T-cell (primary cell): ENCODE results near the gene EZR. TPM values are rescaled to one million over a fixed set of nuclear protein-coding genes. Genes with fewer than 3 reads are reported as not detected.

Experiments
- ATAC-seq, 4 experiments: fragments of 200-7000 bp in 3 of 4; fragments of 150-1000 bp in 1 of 4; cut with Tn5 transposase; replicated peaks in 1 of 4; 1 replicate in 3 of 4; 2 replicates in 1 of 4; pipeline ENCODE4 v1.10.0; 2021; ENCODE audit warnings: moderate library complexity in 3 of 4, mild to moderate bottlenecking in 2 of 4, moderate number of reproducible peaks in 1 of 4
- CTCF ChIA-PET, 2 donors: fragments of 300-600 bp; sonication (Branson Sonifier 250); formaldehyde crosslinking; loops; one replicate each; lab custom pipeline; 2022; ENCODE audit warnings: antibody characterized with exemption in 2 of 2; lab: Charles Lee
- POLR2A ChIA-PET, 2 donors: fragments of 300-600 bp; sonication (Branson Sonifier 250); formaldehyde crosslinking; loops; one replicate each; lab custom pipeline; 2022; ENCODE audit warnings: antibody characterized with exemption in 2 of 2; lab: Charles Lee
- DNase-seq, 35 experiments: peaks; one replicate each; pipeline versions ENCODE4 v3.0.0 to v3.0.0-alpha.2; 2013 to 2023
- H3K27ac ChIP-seq: one replicate; pipeline ENCODE4 v1.5.1; 2013; ENCODE audit warnings: low read length
- H3K27me3 ChIP-seq, 2 experiments: replicated peaks in 1 of 2; 1 replicate in 1 of 2; 2 replicates in 1 of 2; pipeline versions ENCODE4 v1.6.1 to v1.7.0; 2013; ENCODE audit warnings: low read length in 1 of 2, mixed read lengths in 1 of 2; ENCODE audit not compliant: control insufficient read depth in 2 of 2, insufficient read depth in 2 of 2; ENCODE audit errors: extremely low read depth in 1 of 2
- H3K36me3 ChIP-seq, 2 donors: 1 replicate in 1 of 2; 2 replicates in 1 of 2; pipeline versions ENCODE4 v1.6.1 to v1.7.0; 2013; ENCODE audit warnings: low read length in 1 of 2; ENCODE audit not compliant: control insufficient read depth in 2 of 2, insufficient read depth in 1 of 2; ENCODE audit errors: extremely low read depth in 1 of 2
- H3K4me1 ChIP-seq, 2 experiments: 1 replicate in 1 of 2; 2 replicates in 1 of 2; pipeline versions ENCODE4 v1.6.1 to v1.7.0; 2013; ENCODE audit warnings: low read length in 2 of 2, mixed read lengths in 1 of 2; ENCODE audit not compliant: insufficient read depth in 2 of 2, control insufficient read depth in 1 of 2; ENCODE audit errors: extremely low read depth in 1 of 2
- H3K4me3 ChIP-seq, 2 donors: 1 replicate in 1 of 2; 2 replicates in 1 of 2; pipeline versions ENCODE4 v1.5.1 to v1.7.0; 2013; ENCODE audit warnings: mild to moderate bottlenecking in 2 of 2, low read length in 1 of 2, moderate library complexity in 1 of 2; ENCODE audit not compliant: control insufficient read depth in 1 of 2; ENCODE audit errors: extremely low read depth in 1 of 2
- H3K9me3 ChIP-seq: 2 replicates; pipeline ENCODE4 v1.7.0; 2013
- H3K27ac Mint-ChIP-seq, 2 donors: one replicate each; pipeline ENCODE4 v1.8.0; 2020 to 2021; ENCODE audit warnings: mild to moderate bottlenecking in 2 of 2, mixed read lengths in 2 of 2
- H3K27me3 Mint-ChIP-seq, 2 donors: one replicate each; pipeline ENCODE4 v1.8.0; 2021 to 2022; ENCODE audit warnings: mixed read lengths in 2 of 2
- H3K36me3 Mint-ChIP-seq: one replicate; pipeline ENCODE4 v1.8.0; 2021; ENCODE audit warnings: mixed read lengths
- H3K4me1 Mint-ChIP-seq, 3 donors: one replicate each; pipeline ENCODE4 v1.8.0; 2020 to 2022; ENCODE audit warnings: mixed read lengths in 3 of 3, mild to moderate bottlenecking in 1 of 3
- H3K4me3 Mint-ChIP-seq, 3 donors: one replicate each; pipeline ENCODE4 v1.8.0; 2020 to 2022; ENCODE audit warnings: mild to moderate bottlenecking in 3 of 3, mixed read lengths in 3 of 3, moderate library complexity in 3 of 3
- H3K9me3 Mint-ChIP-seq, 3 donors: one replicate each; pipeline ENCODE4 v1.8.0; 2020 to 2022; ENCODE audit warnings: mixed read lengths in 3 of 3
- WGBS: methylation state at CpG from one replicate; pipeline ENCODE4 v1.1.5; 2013; ENCODE audit warnings: missing lambda C conversion rate; ENCODE audit not compliant: insufficient coverage; 5-methylcytosine and 5-hydroxymethylcytosine counted together
- total RNA-seq, 35 experiments: library from RNA in 6 of 35; stranded (reverse) in 6 of 35; fragments of 120-200 nt in 1 of 35; gene quantifications; one replicate each; pipeline versions ENCODE4 v1.2.1 to v1.2.4 and lab custom pipeline; 2013 to 2026

EZR gene
- total RNA-seq, 5 donors from 2014 or later (not counting 1 experiment from before 2014, with no cell fraction given), result 176 to 286 (median 272) TPM

- ATAC-seq, result peak in 2 of 4 experiments; percentile 10 to 14
- H3K27me3 Mint-ChIP-seq, result no peaks in the 10 kb centered on the region
- CTCF ChIA-PET, result interaction anchor here in 1 of 2 donors (0.6 kb wide), 1 partner anchor 216 kb away, joined by 4 read pairs; no protein-coding TSS in a partner anchor
- no peaks in the 10 kb centered on the region for H3K9me3 ChIP-seq
- 98% methylated on average over 9 of the region's 14 CpGs for WGBS
- peaks cover 47% of the 10 kb centered on the region for H3K36me3 Mint-ChIP-seq
- no peak overlapping the region for H3K4me3 Mint-ChIP-seq
- H3K36me3 ChIP-seq, result peaks cover 10 to 79% of the 10 kb centered on the region in 2 donors
- peaks cover 0 to 8% (median 0%) of the 10 kb centered on the region in 3 donors for H3K4me1 Mint-ChIP-seq
- no peaks in the 10 kb centered on the region for H3K4me1 ChIP-seq
- H3K27ac Mint-ChIP-seq, result peak overlapping the region; percentile 47 to 66
- DNase-seq, result no peak
- POLR2A ChIA-PET, result interaction anchor here in 1 of 2 donors (1.0 kb wide), 1 partner anchor 25 kb away, joined by 3 read pairs; no protein-coding TSS in a partner anchor
- no peaks in the 10 kb centered on the region for H3K27me3 ChIP-seq
- no peaks in the 10 kb centered on the region for H3K9me3 Mint-ChIP-seq
- no peak overlapping the region for H3K27ac ChIP-seq
- H3K4me3 ChIP-seq, result no peak overlapping the region
Measured at GRCh38 chr6:158764183-158764849, 54.9 kb downstream of the EZR start.

- ATAC-seq (no peak), DNase-seq (peak in 1 of 35 experiments; percentile 13)
- ChIA-PET POLR2A (interaction anchor here in 1 of 2 donors (1.0 kb wide), 1 partner anchor 25 kb away, joined by 3 read pairs; no protein-coding TSS in a partner anchor), CTCF (interaction anchor here (0.6 kb wide), 2 partner anchors 17 to 66 kb away, joined by 4 to 7 read pairs; no protein-coding TSS in a partner anchor)
- WGBS, result 100% methylated on average over 3 of the region's 11 CpGs
- Histone ChIP-seq H3K4me3 (no peak overlapping the region), H3K27ac (no peak overlapping the region), H3K4me1 (no peaks in the 10 kb centered on the region), H3K36me3 (peaks cover 10 to 73% of the 10 kb centered on the region in 2 donors), H3K9me3 (no peaks in the 10 kb centered on the region), H3K27me3 (no peaks in the 10 kb centered on the region)
- Mint-ChIP-seq H3K9me3 (no peaks in the 10 kb centered on the region), H3K27ac (peak overlapping the region in 1 of 2 donors; percentile 66), H3K27me3 (no peaks in the 10 kb centered on the region), H3K4me1 (peaks cover 0 to 8% (median 0%) of the 10 kb centered on the region in 3 donors), H3K36me3 (peaks cover 49% of the 10 kb centered on the region), H3K4me3 (no peak overlapping the region)
Measured at GRCh38 chr6:158763434-158764182, 55.6 kb downstream of the EZR start.

- no peaks in the 10 kb centered on the region for H3K27me3 ChIP-seq
- no peaks in the 10 kb centered on the region for H3K9me3 Mint-ChIP-seq
- peaks cover 0 to 8% (median 0%) of the 10 kb centered on the region in 3 donors for H3K4me1 Mint-ChIP-seq
- peaks cover 46% of the 10 kb centered on the region for H3K36me3 Mint-ChIP-seq
- no peak for DNase-seq
- no peak overlapping the region for H3K4me3 Mint-ChIP-seq
- 99% methylated on average over 9 of the region's 12 CpGs for WGBS
- no peaks in the 10 kb centered on the region for H3K9me3 ChIP-seq
- H3K27me3 Mint-ChIP-seq, result no peaks in the 10 kb centered on the region
- CTCF ChIA-PET, result interaction anchor here (0.6 kb wide), 2 partner anchors 17 to 65 kb away, joined by 4 to 7 read pairs; no protein-coding TSS in a partner anchor
- H3K36me3 ChIP-seq, result peaks cover 10 to 70% of the 10 kb centered on the region in 2 donors
- no peak overlapping the region for H3K4me3 ChIP-seq
- H3K27ac ChIP-seq, result no peak overlapping the region
- peak overlapping the region; percentile 17 to 23 for H3K27ac Mint-ChIP-seq
- no peaks in the 10 kb centered on the region for H3K4me1 ChIP-seq
- no peak for ATAC-seq
- POLR2A ChIA-PET, result no interaction called here
Measured at GRCh38 chr6:158762787-158763433, 56.3 kb downstream of the EZR start.

GRCh38 chr6:158761746-158762145, 57.4 kb downstream of the EZR start:
- Mint-ChIP-seq H3K9me3 (no peaks in the 10 kb centered on the region), H3K36me3 (peaks cover 44% of the 10 kb centered on the region), H3K4me1 (peaks cover 0 to 4% (median 0%) of the 10 kb centered on the region in 3 donors), H3K27me3 (no peaks in the 10 kb centered on the region), H3K27ac (peak overlapping the region; percentile 4 to 71), H3K4me3 (no peak overlapping the region)
- ATAC-seq (no peak), DNase-seq (no peak)
- ChIA-PET POLR2A (interaction anchor here in 1 of 2 donors (0.7 kb wide), 1 partner anchor 40 kb away, joined by 3 read pairs; no protein-coding TSS in a partner anchor), CTCF (no interaction called here)
- 97% methylated on average over 7 of the region's 10 CpGs for WGBS
- Histone ChIP-seq H3K4me3 (no peak overlapping the region), H3K36me3 (peaks cover 4 to 68% of the 10 kb centered on the region in 2 donors), H3K4me1 (no peaks in the 10 kb centered on the region), H3K27ac (no peak overlapping the region), H3K9me3 (no peaks in the 10 kb centered on the region), H3K27me3 (no peaks in the 10 kb centered on the region)

GRCh38 chr6:158760618-158761250, 58.4 kb downstream of the EZR start:
- no peaks in the 10 kb centered on the region for H3K9me3 Mint-ChIP-seq

More at GRCh38 chr6:158760618-158761250, 58.4 kb downstream of the EZR start:
- no peaks in the 10 kb centered on the region for H3K27me3 Mint-ChIP-seq
- ATAC-seq (no peak), DNase-seq (no peak)
- Histone ChIP-seq H3K4me1 (no peaks in the 10 kb centered on the region), H3K27ac (no peak overlapping the region), H3K27me3 (no peaks in the 10 kb centered on the region), H3K9me3 (no peaks in the 10 kb centered on the region), H3K4me3 (no peak overlapping the region), H3K36me3 (peaks cover 4 to 62% of the 10 kb centered on the region in 2 donors)
- POLR2A ChIA-PET, result no interaction called here
- peak overlapping the region in 1 of 2 donors; percentile 16 for H3K27ac Mint-ChIP-seq
- CTCF ChIA-PET, result interaction anchor here in 1 of 2 donors (0.6 kb wide), 1 partner anchor 18 kb away, joined by 3 read pairs; no protein-coding TSS in a partner anchor
- 93% methylated on average over 14 of the region's 17 CpGs for WGBS
- no peak overlapping the region for H3K4me3 Mint-ChIP-seq
- peaks cover 0 to 4% (median 0%) of the 10 kb centered on the region in 3 donors for H3K4me1 Mint-ChIP-seq
- H3K36me3 Mint-ChIP-seq, result peaks cover 40% of the 10 kb centered on the region
